Astrocyte (in vitro differentiated cells and primary cell): Measurements from ENCODE around the gene ARHGEF17.

ENCODE experiments used
- EZH2 ChIP-seq: IDR thresholded peaks from 2 replicates; pipeline ENCODE4 v1.6.1; 2012; ENCODE audit warnings: mild to moderate bottlenecking, low read length, inconsistent platforms; ENCODE audit not compliant: insufficient read depth
- TF ChIP-seq, protein P1 (sequence below): IDR thresholded peaks from 2 replicates; pipeline ENCODE4 v1.5.1; 2011; ENCODE audit warnings: low read depth, mild to moderate bottlenecking, inconsistent platforms, low read length, moderate library complexity; ENCODE audit not compliant: insufficient read depth

DNA sequence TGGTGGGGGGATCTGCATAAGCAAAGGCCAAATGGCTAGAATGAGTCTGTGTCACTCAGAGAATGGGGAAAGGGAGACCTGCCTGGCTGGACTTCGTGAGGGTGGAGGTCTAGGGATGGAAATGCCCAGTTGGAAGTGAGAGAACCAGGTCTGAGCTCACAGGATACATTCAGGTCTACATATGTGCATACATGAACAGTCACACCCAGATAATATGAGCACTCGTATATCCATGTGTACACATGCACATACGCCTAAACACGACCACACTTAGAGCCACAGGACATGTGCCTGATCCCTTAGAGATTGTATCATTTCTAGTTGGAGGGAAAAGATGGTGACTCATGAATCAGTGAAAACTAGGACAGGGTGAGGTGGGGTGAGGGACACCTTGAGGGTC lies 47.0 kb downstream of the ARHGEF17 start:
- no peak for TF ChIP-seq EZH2
- TF ChIP-seq, protein P1, sequence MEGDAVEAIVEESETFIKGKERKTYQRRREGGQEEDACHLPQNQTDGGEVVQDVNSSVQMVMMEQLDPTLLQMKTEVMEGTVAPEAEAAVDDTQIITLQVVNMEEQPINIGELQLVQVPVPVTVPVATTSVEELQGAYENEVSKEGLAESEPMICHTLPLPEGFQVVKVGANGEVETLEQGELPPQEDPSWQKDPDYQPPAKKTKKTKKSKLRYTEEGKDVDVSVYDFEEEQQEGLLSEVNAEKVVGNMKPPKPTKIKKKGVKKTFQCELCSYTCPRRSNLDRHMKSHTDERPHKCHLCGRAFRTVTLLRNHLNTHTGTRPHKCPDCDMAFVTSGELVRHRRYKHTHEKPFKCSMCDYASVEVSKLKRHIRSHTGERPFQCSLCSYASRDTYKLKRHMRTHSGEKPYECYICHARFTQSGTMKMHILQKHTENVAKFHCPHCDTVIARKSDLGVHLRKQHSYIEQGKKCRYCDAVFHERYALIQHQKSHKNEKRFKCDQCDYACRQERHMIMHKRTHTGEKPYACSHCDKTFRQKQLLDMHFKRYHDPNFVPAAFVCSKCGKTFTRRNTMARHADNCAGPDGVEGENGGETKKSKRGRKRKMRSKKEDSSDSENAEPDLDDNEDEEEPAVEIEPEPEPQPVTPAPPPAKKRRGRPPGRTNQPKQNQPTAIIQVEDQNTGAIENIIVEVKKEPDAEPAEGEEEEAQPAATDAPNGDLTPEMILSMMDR = no peak
